ENCODE measurements around the gene CRIP3. TPM values are rescaled to one million over a fixed set of nuclear protein-coding genes. Genes with fewer than 3 reads are reported as not detected.
"Not testable (repeated sequence)": the region's sequence is repeated elsewhere in the genome, so short reads cannot be mapped to it uniquely, and the experiment has no call there.

Gene CRIP3
- polyA plus RNA-seq, 6 donors from 2014 or later = 2.7 to 7.8 (median 5.3) TPM

GRCh38 chr6:43303751-43304331 is 4.8 kb downstream of the CRIP3 start:
- peak overlapping the region in 2 of 6 donors; percentile 11 to 22 for H3K27ac Mint-ChIP-seq
- peaks cover 23 to 53% (median 26%) of the 10 kb centered on the region in 3 donors for H3K4me1 Mint-ChIP-seq
- peaks cover 0 to 7% (median 0%) of the 10 kb centered on the region in 3 donors for H3K27me3 Mint-ChIP-seq

GRCh38 chr6:43303006-43303405 is 5.6 kb downstream of the CRIP3 start:
- not testable (repeated sequence) for H3K27me3 Mint-ChIP-seq; H3K9me3 Mint-ChIP-seq; ATAC-seq (ENCODE audit: low read depth in 2 of 2); H3K36me3 Mint-ChIP-seq; H3K4me3 Mint-ChIP-seq; DNase-seq; H3K27ac Mint-ChIP-seq
- H3K4me1 Mint-ChIP-seq = peaks cover 18 to 47% (median 23%) of the 10 kb centered on the region in 3 donors

More at GRCh38 chr6:43303751-43304331, 4.8 kb downstream of the CRIP3 start:
- no peak for DNase-seq
- Mint-ChIP-seq H3K4me3 (no peak overlapping the region), H3K9me3 (no peaks in the 10 kb centered on the region), H3K36me3 (no peaks in the 10 kb centered on the region)
- ATAC-seq (ENCODE audit: low read depth in 2 of 2) = no peak

GRCh38 chr6:43302126-43302525 is 6.5 kb downstream of the CRIP3 start:
- no peaks in the 10 kb centered on the region for H3K9me3 Mint-ChIP-seq
- H3K4me1 Mint-ChIP-seq = peaks cover 9 to 38% (median 20%) of the 10 kb centered on the region in 3 donors
- no peaks in the 10 kb centered on the region for H3K36me3 Mint-ChIP-seq
- DNase-seq (no peak), ATAC-seq (ENCODE audit: low read depth in 2 of 2) (no peak)
- peak overlapping the region in 1 of 6 donors; percentile 61 for H3K27ac Mint-ChIP-seq
- H3K4me3 Mint-ChIP-seq = no peak overlapping the region
- H3K27me3 Mint-ChIP-seq = peaks cover 0 to 7% (median under 1%) of the 10 kb centered on the region in 3 donors

- Mint-ChIP-seq H3K27ac (no peak overlapping the region), H3K9me3 (no peaks in the 10 kb centered on the region), H3K27me3 (peaks cover 7 to 8% (median 8%) of the 10 kb centered on the region in 3 donors), H3K4me1 (peaks cover 7 to 29% (median 12%) of the 10 kb centered on the region in 3 donors), H3K36me3 (no peaks in the 10 kb centered on the region), H3K4me3 (no peak overlapping the region)
- ATAC-seq (ENCODE audit: low read depth in 2 of 2) (no peak), DNase-seq (no peak)
These were observed 7.3 kb downstream of the CRIP3 start for GRCh38 chr6:43301081-43301870.

GRCh38 chr6:43299338-43300293 is 9.0 kb downstream of the CRIP3 start:
- Mint-ChIP-seq H3K36me3 (no peaks in the 10 kb centered on the region), H3K4me1 (peaks cover 7 to 20% (median 9%) of the 10 kb centered on the region in 3 donors), H3K4me3 (no peak overlapping the region), H3K27ac (peak overlapping the region in 3 of 6 donors; percentile 26 to 85 (median 36)), H3K9me3 (no peaks in the 10 kb centered on the region), H3K27me3 (peaks cover 7 to 9% (median 9%) of the 10 kb centered on the region in 3 donors)
- DNase-seq (no peak), ATAC-seq (ENCODE audit: low read depth in 2 of 2) (peak; percentile 27 to 56)

GRCh38 chr6:43298565-43299337 is 9.9 kb downstream of the CRIP3 start:
- ATAC-seq (ENCODE audit: low read depth in 2 of 2) (no peak), DNase-seq (no peak)
- H3K27ac Mint-ChIP-seq = peak overlapping the region in 1 of 6 donors; percentile 75
- no peaks in the 10 kb centered on the region for H3K36me3 Mint-ChIP-seq
- H3K27me3 Mint-ChIP-seq = peaks cover 7 to 9% (median 9%) of the 10 kb centered on the region in 3 donors
- H3K9me3 Mint-ChIP-seq = no peaks in the 10 kb centered on the region
- H3K4me1 Mint-ChIP-seq = peaks cover 7 to 19% (median 9%) of the 10 kb centered on the region in 3 donors
- H3K4me3 Mint-ChIP-seq = no peak overlapping the region

- ATAC-seq (ENCODE audit: low read depth in 2 of 2) = no peak
- H3K4me3 Mint-ChIP-seq = no peak within 1 kb of the TSS
- peak within 1 kb of the TSS in 2 of 6 donors; percentile 75 to 82 for H3K27ac Mint-ChIP-seq
- no peaks in the 10 kb centered on the region for H3K36me3 Mint-ChIP-seq
- peaks cover 7 to 10% (median 9%) of the 10 kb centered on the region in 3 donors for H3K27me3 Mint-ChIP-seq
- DNase-seq = no peak
- H3K9me3 Mint-ChIP-seq = no peaks in the 10 kb centered on the region
- peaks cover 7 to 18% (median 9%) of the 10 kb centered on the region in 3 donors for H3K4me1 Mint-ChIP-seq
These were observed 10.7 kb downstream of the CRIP3 start, which contains the start of gene SLC22A7 for GRCh38 chr6:43297644-43298564. SLC22A7 (plus strand) TSS chr6:43298260; CDS start chr6:43298359, 99 bp downstream.

GRCh38 chr6:43296780-43297497 is 11.7 kb downstream of the CRIP3 start:
- Mint-ChIP-seq H3K4me3 (no peak overlapping the region), H3K36me3 (no peaks in the 10 kb centered on the region), H3K27ac (peak overlapping the region in 1 of 6 donors; percentile 82), H3K4me1 (peaks cover 7 to 18% (median 9%) of the 10 kb centered on the region in 3 donors), H3K27me3 (peaks cover 7 to 16% (median 9%) of the 10 kb centered on the region in 3 donors), H3K9me3 (no peaks in the 10 kb centered on the region)
- ATAC-seq (ENCODE audit: low read depth in 2 of 2) (no peak), DNase-seq (no peak)

GRCh38 chr6:43295456-43295855 is 13.2 kb downstream of the CRIP3 start:
- no peaks in the 10 kb centered on the region for H3K36me3 Mint-ChIP-seq
- ATAC-seq (ENCODE audit: low read depth in 2 of 2) (no peak), DNase-seq (no peak)
- H3K27ac Mint-ChIP-seq = no peak overlapping the region
- no peaks in the 10 kb centered on the region for H3K9me3 Mint-ChIP-seq
- H3K4me1 Mint-ChIP-seq = peaks cover 6 to 10% (median 7%) of the 10 kb centered on the region in 3 donors
- no peak overlapping the region for H3K4me3 Mint-ChIP-seq
- H3K27me3 Mint-ChIP-seq = peaks cover 9 to 16% (median 10%) of the 10 kb centered on the region in 3 donors

- H3K27ac Mint-ChIP-seq = no peak overlapping the region
- no peaks in the 10 kb centered on the region for H3K36me3 Mint-ChIP-seq
- ATAC-seq (ENCODE audit: low read depth in 2 of 2) = no peak
- peaks cover 5 to 16% (median 14%) of the 10 kb centered on the region in 3 donors for H3K27me3 Mint-ChIP-seq
- peaks cover 0 to 4% (median 0%) of the 10 kb centered on the region in 3 donors for H3K4me1 Mint-ChIP-seq
- H3K9me3 Mint-ChIP-seq = no peaks in the 10 kb centered on the region
- no peak for DNase-seq
- no peak overlapping the region for H3K4me3 Mint-ChIP-seq
These were observed 14.1 kb downstream of the CRIP3 start for GRCh38 chr6:43294536-43294935.

GRCh38 chr6:43293698-43294097 is 14.9 kb downstream of the CRIP3 start:
- Mint-ChIP-seq H3K4me1 (peaks cover 0 to under 1% (median 0%) of the 10 kb centered on the region in 3 donors), H3K9me3 (no peaks in the 10 kb centered on the region), H3K36me3 (no peaks in the 10 kb centered on the region), H3K27ac (no peak overlapping the region), H3K4me3 (no peak overlapping the region), H3K27me3 (peaks cover 5 to 16% (median 14%) of the 10 kb centered on the region in 3 donors)
- ATAC-seq (ENCODE audit: low read depth in 2 of 2) = no peak
- DNase-seq = no peak

All from naive B cell (primary cell).